HEK293 (cell line): ENCODE data around the gene HOXA11.

Experiments
- ZNF311 ChIP-seq: fragments of 450-650 bp; formaldehyde crosslinking; IDR thresholded peaks from 2 replicates; pipeline ENCODE4 v1.5.1; 2017; ENCODE audit warnings: missing biosample characterization, missing genetic modification characterization, borderline replicate concordance
- ZNF768 ChIP-seq: fragments of 450-650 bp; formaldehyde crosslinking; IDR thresholded peaks from 2 replicates; pipeline ENCODE4 v1.5.1; 2018; ENCODE audit warnings: missing biosample characterization, mild to moderate bottlenecking, missing genetic modification characterization

DNA sequence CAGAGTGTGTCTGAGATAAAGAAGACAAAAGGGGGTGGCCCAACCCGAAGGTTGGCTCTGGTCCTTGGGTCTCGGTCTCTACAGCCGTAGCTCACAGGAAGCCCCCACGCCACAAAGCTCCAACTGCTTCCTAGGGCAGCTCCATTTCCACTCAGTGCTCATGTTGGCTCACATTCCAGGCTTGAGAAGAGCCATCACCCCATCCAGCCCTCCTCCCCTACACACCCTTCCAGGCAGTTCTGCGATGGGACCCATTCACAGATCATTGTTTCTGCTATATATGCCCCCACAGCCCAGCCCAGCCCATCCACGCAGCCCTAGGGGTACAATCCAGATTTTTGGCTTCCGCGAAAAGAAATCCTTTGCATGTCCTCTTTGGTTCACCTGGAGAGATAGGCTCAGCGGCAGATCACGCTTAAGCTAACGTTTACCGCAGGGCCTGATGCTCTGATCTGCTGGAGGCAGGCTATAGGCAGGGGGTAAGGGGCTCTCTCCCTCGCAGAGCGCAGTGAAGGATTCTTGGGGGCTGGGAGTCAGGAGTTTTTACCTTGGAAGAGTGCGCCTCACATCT lies 6.2 kb upstream of the HOXA11 start:
- TF ChIP-seq ZNF311 (tag by site-specific recombination) (no peak), ZNF768 (no peak)
